COLO668 (cell line): ENCODE results near the gene CLSTN1.
"Not testable (repeated sequence)": the region's sequence is repeated elsewhere in the genome, so short reads cannot be mapped to it uniquely, and the experiment has no call there.

Experiments
- DNase-seq: peaks from one replicate; lab custom pipeline; 2025; ENCODE audit not compliant: unreplicated experiment; lab: John Stamatoyannopoulos, UW

CLSTN1 gene

GRCh38 chr1:9717193-9718005 lies 106.4 kb downstream of the CLSTN1 start:
- DNase-seq, result peak; percentile 32

- DNase-seq, result no peak
Measured at GRCh38 chr1:9716404-9717192, 107.2 kb downstream of the CLSTN1 start.

GRCh38 chr1:9715536-9716226 lies 108.1 kb downstream of the CLSTN1 start:
- peak; percentile 76 for DNase-seq

- peak; percentile 49 for DNase-seq
Measured at GRCh38 chr1:9714257-9714718, 109.5 kb downstream of the CLSTN1 start.

- not testable (repeated sequence) for DNase-seq
Measured at GRCh38 chr1:9712767-9713166, 111.0 kb downstream of the CLSTN1 start.

- no peak for DNase-seq
Measured at GRCh38 chr1:9711466-9712020, 112.2 kb downstream of the CLSTN1 start.

- DNase-seq, result no peak
Measured at GRCh38 chr1:9710037-9710436, 113.7 kb downstream of the CLSTN1 start.

GRCh38 chr1:9706178-9706577 lies 117.6 kb downstream of the CLSTN1 start:
- DNase-seq, result no peak

GRCh38 chr1:9705337-9706093 lies 118.2 kb downstream of the CLSTN1 start:
- no peak for DNase-seq

GRCh38 chr1:9703681-9704080 lies 120.1 kb downstream of the CLSTN1 start:
- no peak for DNase-seq

GRCh38 chr1:9703165-9703509 lies 120.6 kb downstream of the CLSTN1 start:
- DNase-seq, result no peak

GRCh38 chr1:9701665-9702064 lies 122.1 kb downstream of the CLSTN1 start:
- no peak for DNase-seq

GRCh38 chr1:9700340-9700739 lies 123.4 kb downstream of the CLSTN1 start:
- DNase-seq, result no peak

- DNase-seq, result no peak
Measured at GRCh38 chr1:9699361-9699760, 124.4 kb downstream of the CLSTN1 start.

GRCh38 chr1:9696793-9697192 lies 127.0 kb downstream of the CLSTN1 start:
- DNase-seq, result no peak

- DNase-seq, result no peak
Measured at GRCh38 chr1:9691691-9692090, 132.1 kb downstream of the CLSTN1 start.

GRCh38 chr1:9691108-9691445 lies 132.7 kb downstream of the CLSTN1 start:
- DNase-seq, result no peak

GRCh38 chr1:9690440-9691107 lies 133.2 kb downstream of the CLSTN1 start:
- DNase-seq, result no peak

- DNase-seq, result peak; percentile 47
Measured at GRCh38 chr1:9689971-9690381, 133.8 kb downstream of the CLSTN1 start.
